Measurements from ENCODE around the gene CACTIN. TPM values are rescaled to one million over a fixed set of nuclear protein-coding genes. Genes with fewer than 3 reads are reported as not detected.

The CACTIN gene
- total and polyA plus RNA-seq, 5 donors from 2014 or later: 2.9 to 32.7 (median 9.1) TPM

GRCh38 chr19:3618144-3618810, 8.3 kb downstream of the CACTIN start:
- no peaks in the 10 kb centered on the region for H3K9me3 Mint-ChIP-seq
- Histone ChIP-seq H3K4me1 (ENCODE audit: control insufficient read depth, insufficient read depth, low read length, poor library complexity, severe bottlenecking) (no peaks in the 10 kb centered on the region), H3K36me3 (ENCODE audit: control insufficient read depth, insufficient read depth, low read length) (peaks cover 17% of the 10 kb centered on the region), H3K4me3 (ENCODE audit: low read depth, low read length) (no peak overlapping the region), H3K9me3 (ENCODE audit: control insufficient read depth in 2 of 2, low read length in 2 of 2) (no peaks in the 10 kb centered on the region), H3K27me3 (ENCODE audit: control insufficient read depth, insufficient read depth, low read length) (no peaks in the 10 kb centered on the region), H3K27ac (ENCODE audit: insufficient read depth, low read length, poor library complexity, severe bottlenecking) (no peak overlapping the region)
- peaks cover 0 to 5% (median 0%) of the 10 kb centered on the region in 4 donors for H3K4me1 Mint-ChIP-seq
- H3K36me3 Mint-ChIP-seq: peaks cover 11% of the 10 kb centered on the region
- no peak overlapping the region for H3K27ac Mint-ChIP-seq
- DNase-seq (peak in 2 of 3 donors; percentile 32 to 36), ATAC-seq (ENCODE audit: low read depth in 2 of 2) (peak in 1 of 2 donors; percentile 44)
- no peaks in the 10 kb centered on the region for H3K27me3 Mint-ChIP-seq
- peak overlapping the region in 1 of 4 donors; percentile 23 for H3K4me3 Mint-ChIP-seq

- DNase-seq (peak in 1 of 3 donors; percentile 30), ATAC-seq (ENCODE audit: low read depth in 2 of 2) (no peak)
- Mint-ChIP-seq H3K9me3 (no peaks in the 10 kb centered on the region), H3K27ac (no peak overlapping the region), H3K4me1 (peaks cover 0 to 2% (median 0%) of the 10 kb centered on the region in 4 donors), H3K36me3 (peaks cover 7% of the 10 kb centered on the region), H3K27me3 (no peaks in the 10 kb centered on the region), H3K4me3 (no peak overlapping the region)
- Histone ChIP-seq H3K36me3 (ENCODE audit: control insufficient read depth, insufficient read depth, low read length) (peaks cover 12% of the 10 kb centered on the region), H3K27me3 (ENCODE audit: control insufficient read depth, insufficient read depth, low read length) (no peaks in the 10 kb centered on the region), H3K9me3 (ENCODE audit: control insufficient read depth in 2 of 2, low read length in 2 of 2) (no peaks in the 10 kb centered on the region), H3K4me3 (ENCODE audit: low read depth, low read length) (no peak overlapping the region), H3K4me1 (ENCODE audit: control insufficient read depth, insufficient read depth, low read length, poor library complexity, severe bottlenecking) (no peaks in the 10 kb centered on the region), H3K27ac (ENCODE audit: insufficient read depth, low read length, poor library complexity, severe bottlenecking) (no peak overlapping the region)
These were observed 9.1 kb downstream of the CACTIN start for GRCh38 chr19:3617463-3617862.

GRCh38 chr19:3615524-3616135, 11.0 kb downstream of the CACTIN start:
- no peaks in the 10 kb centered on the region for H3K27me3 Mint-ChIP-seq
- H3K4me1 ChIP-seq (ENCODE audit: control insufficient read depth, insufficient read depth, low read length, poor library complexity, severe bottlenecking): no peaks in the 10 kb centered on the region
- no peak overlapping the region for H3K27ac Mint-ChIP-seq
- H3K4me3 ChIP-seq (ENCODE audit: low read depth, low read length): no peak overlapping the region
- peaks cover 8% of the 10 kb centered on the region for H3K36me3 Mint-ChIP-seq
- no peaks in the 10 kb centered on the region for H3K9me3 Mint-ChIP-seq
- no peak overlapping the region for H3K4me3 Mint-ChIP-seq
- DNase-seq: no peak
- H3K36me3 ChIP-seq (ENCODE audit: control insufficient read depth, insufficient read depth, low read length): peaks cover 22% of the 10 kb centered on the region
- no peak overlapping the region for H3K27ac ChIP-seq (ENCODE audit: insufficient read depth, low read length, poor library complexity, severe bottlenecking)
- no peak for ATAC-seq (ENCODE audit: low read depth in 2 of 2)
- no peaks in the 10 kb centered on the region for H3K27me3 ChIP-seq (ENCODE audit: control insufficient read depth, insufficient read depth, low read length)
- H3K4me1 Mint-ChIP-seq: no peaks in the 10 kb centered on the region
- no peaks in the 10 kb centered on the region for H3K9me3 ChIP-seq (ENCODE audit: control insufficient read depth in 2 of 2, low read length in 2 of 2)

GRCh38 chr19:3614858-3615505, 11.6 kb downstream of the CACTIN start:
- Histone ChIP-seq H3K4me3 (ENCODE audit: low read depth, low read length) (no peak overlapping the region), H3K27me3 (ENCODE audit: control insufficient read depth, insufficient read depth, low read length) (no peaks in the 10 kb centered on the region), H3K36me3 (ENCODE audit: control insufficient read depth, insufficient read depth, low read length) (peaks cover 15% of the 10 kb centered on the region), H3K4me1 (ENCODE audit: control insufficient read depth, insufficient read depth, low read length, poor library complexity, severe bottlenecking) (no peaks in the 10 kb centered on the region), H3K9me3 (ENCODE audit: control insufficient read depth in 2 of 2, low read length in 2 of 2) (no peaks in the 10 kb centered on the region), H3K27ac (ENCODE audit: insufficient read depth, low read length, poor library complexity, severe bottlenecking) (no peak overlapping the region)
- ATAC-seq (ENCODE audit: low read depth in 2 of 2) (no peak), DNase-seq (no peak)
- no peaks in the 10 kb centered on the region for H3K27me3 Mint-ChIP-seq
- H3K36me3 Mint-ChIP-seq: peaks cover 11% of the 10 kb centered on the region
- H3K27ac Mint-ChIP-seq: no peak overlapping the region
- H3K4me1 Mint-ChIP-seq: no peaks in the 10 kb centered on the region
- H3K9me3 Mint-ChIP-seq: no peaks in the 10 kb centered on the region
- H3K4me3 Mint-ChIP-seq: no peak overlapping the region

GRCh38 chr19:3613818-3614661, 12.6 kb downstream of the CACTIN start:
- H3K9me3 Mint-ChIP-seq: no peaks in the 10 kb centered on the region
- no peak overlapping the region for H3K4me3 Mint-ChIP-seq
- Histone ChIP-seq H3K9me3 (ENCODE audit: control insufficient read depth in 2 of 2, low read length in 2 of 2) (no peaks in the 10 kb centered on the region), H3K4me3 (ENCODE audit: low read depth, low read length) (no peak overlapping the region), H3K27me3 (ENCODE audit: control insufficient read depth, insufficient read depth, low read length) (no peaks in the 10 kb centered on the region), H3K4me1 (ENCODE audit: control insufficient read depth, insufficient read depth, low read length, poor library complexity, severe bottlenecking) (no peaks in the 10 kb centered on the region), H3K36me3 (ENCODE audit: control insufficient read depth, insufficient read depth, low read length) (peaks cover 13% of the 10 kb centered on the region), H3K27ac (ENCODE audit: insufficient read depth, low read length, poor library complexity, severe bottlenecking) (no peak overlapping the region)
- ATAC-seq (ENCODE audit: low read depth in 2 of 2) (no peak), DNase-seq (no peak)
- no peaks in the 10 kb centered on the region for H3K27me3 Mint-ChIP-seq
- no peak overlapping the region for H3K27ac Mint-ChIP-seq
- no peaks in the 10 kb centered on the region for H3K4me1 Mint-ChIP-seq
- H3K36me3 Mint-ChIP-seq: peaks cover 11% of the 10 kb centered on the region

GRCh38 chr19:3612901-3613741, 13.5 kb downstream of the CACTIN start:
- Histone ChIP-seq H3K27me3 (ENCODE audit: control insufficient read depth, insufficient read depth, low read length) (no peaks in the 10 kb centered on the region), H3K4me3 (ENCODE audit: low read depth, low read length) (no peak overlapping the region), H3K4me1 (ENCODE audit: control insufficient read depth, insufficient read depth, low read length, poor library complexity, severe bottlenecking) (no peaks in the 10 kb centered on the region), H3K36me3 (ENCODE audit: control insufficient read depth, insufficient read depth, low read length) (peaks cover 13% of the 10 kb centered on the region), H3K9me3 (ENCODE audit: control insufficient read depth in 2 of 2, low read length in 2 of 2) (no peaks in the 10 kb centered on the region), H3K27ac (ENCODE audit: insufficient read depth, low read length, poor library complexity, severe bottlenecking) (no peak overlapping the region)
- Mint-ChIP-seq H3K36me3 (peaks cover 11% of the 10 kb centered on the region), H3K27me3 (peaks cover 1% of the 10 kb centered on the region), H3K27ac (no peak overlapping the region), H3K9me3 (peaks cover 0 to under 1% (median 0%) of the 10 kb centered on the region in 7 donors), H3K4me3 (no peak overlapping the region), H3K4me1 (peaks cover 0 to 4% (median 2%) of the 10 kb centered on the region in 4 donors)
- ATAC-seq (ENCODE audit: low read depth in 2 of 2) (no peak), DNase-seq (no peak)

GRCh38 chr19:3612330-3612729, 14.3 kb downstream of the CACTIN start:
- DNase-seq (no peak), ATAC-seq (ENCODE audit: low read depth in 2 of 2) (no peak)

More at GRCh38 chr19:3612330-3612729, 14.3 kb downstream of the CACTIN start:
- Mint-ChIP-seq H3K27ac (no peak overlapping the region), H3K9me3 (peaks cover 0 to 1% (median 0%) of the 10 kb centered on the region in 7 donors), H3K4me1 (peaks cover 0 to 8% (median 6%) of the 10 kb centered on the region in 4 donors), H3K27me3 (peaks cover 8% of the 10 kb centered on the region), H3K4me3 (no peak overlapping the region), H3K36me3 (peaks cover 11% of the 10 kb centered on the region)
- Histone ChIP-seq H3K36me3 (ENCODE audit: control insufficient read depth, insufficient read depth, low read length) (peaks cover 13% of the 10 kb centered on the region), H3K9me3 (ENCODE audit: control insufficient read depth in 2 of 2, low read length in 2 of 2) (no peaks in the 10 kb centered on the region), H3K27me3 (ENCODE audit: control insufficient read depth, insufficient read depth, low read length) (no peaks in the 10 kb centered on the region), H3K4me1 (ENCODE audit: control insufficient read depth, insufficient read depth, low read length, poor library complexity, severe bottlenecking) (no peaks in the 10 kb centered on the region), H3K4me3 (ENCODE audit: low read depth, low read length) (no peak overlapping the region), H3K27ac (ENCODE audit: insufficient read depth, low read length, poor library complexity, severe bottlenecking) (no peak overlapping the region)
